ENCODE results near the gene LRRC10B. TPM values are rescaled to one million over a fixed set of nuclear protein-coding genes. Genes with fewer than 3 reads are reported as not detected.

LRRC10B gene
- total and polyA plus RNA-seq, 2 of the 8 experiments (the other 6 are each of a cell fraction or from before 2014, with no cell fraction given): 0.47 to 0.71 TPM

- TF ChIP-seq CTCF (IDR thresholded peaks at IDR 0.05; ENCODE audit: control extremely low read depth in 1 of 3, insufficient read depth in 1 of 3, low read depth in 1 of 3, low read length in 3 of 3) (no peak), NANOG (IDR thresholded peaks at IDR 0.05; ENCODE audit: insufficient read depth, low read depth, low read length, poor library complexity, severe bottlenecking) (no peak), CHD7 (IDR thresholded peaks at IDR 0.05; ENCODE audit: insufficient replicate concordance, low read length) (no peak), SRF (IDR thresholded peaks at IDR 0.05; ENCODE audit: low read depth, low read length) (peak; percentile 32; the same call in 1 of the 2 replicates), MAX (IDR thresholded peaks at IDR 0.05) (no peak), SAP30 (IDR thresholded peaks at IDR 0.05; ENCODE audit: insufficient read depth, insufficient replicate concordance, low read length) (no peak), ASH2L (IDR thresholded peaks at IDR 0.05; ENCODE audit: low read length) (no peak), CBX5 (IDR thresholded peaks at IDR 0.05; ENCODE audit: low read depth, low read length) (no peak)
Observed at GRCh38 chr11:61480994-61481335, 27.6 kb upstream of the LRRC10B start (continued).
